ENCODE data around the gene RGS17.
"Not testable (repeated sequence)": the region's sequence is repeated elsewhere in the genome, so short reads cannot be mapped to it uniquely, and the experiment has no call there.

Gene RGS17

GRCh38 chr6:153145591-153145990 is 14.5 kb upstream of the RGS17 start:
- in situ Hi-C loops (cut with HindIII; ENCODE audit: low pct_unique_long_range_greater_than_20kb, low sequenced_read_pairs): no loop called here
- DNase-seq (ENCODE audit: low read depth in 1 of 2, low spot score in 1 of 2): no peak
- no peak for TF ChIP-seq JUND (IDR thresholded peaks at IDR 0.05; ENCODE audit: low read depth)

- in situ Hi-C loops (cut with HindIII; ENCODE audit: low pct_unique_long_range_greater_than_20kb, low sequenced_read_pairs): no loop called here
- no peak for TF ChIP-seq JUND (IDR thresholded peaks at IDR 0.05; ENCODE audit: low read depth)
- DNase-seq (ENCODE audit: low read depth in 1 of 2, low spot score in 1 of 2): no peak
Observed at GRCh38 chr6:153143200-153143599, 12.1 kb upstream of the RGS17 start.

- TF ChIP-seq JUND (IDR thresholded peaks at IDR 0.05; ENCODE audit: low read depth): no peak
- DNase-seq (ENCODE audit: low read depth in 1 of 2, low spot score in 1 of 2): no peak
- in situ Hi-C loops (cut with HindIII; ENCODE audit: low pct_unique_long_range_greater_than_20kb, low sequenced_read_pairs): no loop called here
Observed at GRCh38 chr6:153140299-153140698, 9.2 kb upstream of the RGS17 start.

- DNase-seq (ENCODE audit: low read depth in 1 of 2, low spot score in 1 of 2): no peak
- no peak for TF ChIP-seq JUND (IDR thresholded peaks at IDR 0.05; ENCODE audit: low read depth)
- in situ Hi-C loops (cut with HindIII; ENCODE audit: low pct_unique_long_range_greater_than_20kb, low sequenced_read_pairs): no loop called here
Observed at GRCh38 chr6:153138930-153139329, 7.8 kb upstream of the RGS17 start.

- TF ChIP-seq JUND (IDR thresholded peaks at IDR 0.05; ENCODE audit: low read depth): no peak
- DNase-seq (ENCODE audit: low read depth in 1 of 2, low spot score in 1 of 2): no peak
- in situ Hi-C loops (cut with HindIII; ENCODE audit: low pct_unique_long_range_greater_than_20kb, low sequenced_read_pairs): no loop called here
Observed at GRCh38 chr6:153135681-153136080, 4.6 kb upstream of the RGS17 start.

GRCh38 chr6:153133667-153134066 is 2.6 kb upstream of the RGS17 start:
- in situ Hi-C loops (cut with HindIII; ENCODE audit: low pct_unique_long_range_greater_than_20kb, low sequenced_read_pairs); DNase-seq (ENCODE audit: low read depth in 1 of 2, low spot score in 1 of 2): not testable (repeated sequence)

- no peak for DNase-seq (ENCODE audit: low read depth in 1 of 2, low spot score in 1 of 2)
- no peak for TF ChIP-seq JUND (IDR thresholded peaks at IDR 0.05; ENCODE audit: low read depth)
- in situ Hi-C loops (cut with HindIII; ENCODE audit: low pct_unique_long_range_greater_than_20kb, low sequenced_read_pairs): no loop called here
Observed at GRCh38 chr6:153130515-153131036, 506 bp downstream of the RGS17 start.

- in situ Hi-C loops (cut with HindIII; ENCODE audit: low pct_unique_long_range_greater_than_20kb, low sequenced_read_pairs): no loop called here
- no peak for DNase-seq (ENCODE audit: low read depth in 1 of 2, low spot score in 1 of 2)
- no peak for TF ChIP-seq JUND (IDR thresholded peaks at IDR 0.05; ENCODE audit: low read depth)
Observed at GRCh38 chr6:153129873-153130514, 1.1 kb downstream of the RGS17 start.

- TF ChIP-seq JUND (IDR thresholded peaks at IDR 0.05; ENCODE audit: low read depth): no peak
- DNase-seq (ENCODE audit: low read depth in 1 of 2, low spot score in 1 of 2): no peak
- in situ Hi-C loops (cut with HindIII; ENCODE audit: low pct_unique_long_range_greater_than_20kb, low sequenced_read_pairs): no loop called here
Observed at GRCh38 chr6:153126218-153126617, 4.9 kb downstream of the RGS17 start.

GRCh38 chr6:153125032-153125431 is 6.0 kb downstream of the RGS17 start:
- no peak for DNase-seq (ENCODE audit: low read depth in 1 of 2, low spot score in 1 of 2)
- no peak for TF ChIP-seq JUND (IDR thresholded peaks at IDR 0.05; ENCODE audit: low read depth)
- in situ Hi-C loops (cut with HindIII; ENCODE audit: low pct_unique_long_range_greater_than_20kb, low sequenced_read_pairs): no loop called here

GRCh38 chr6:153123801-153124200 is 7.3 kb downstream of the RGS17 start:
- in situ Hi-C loops (cut with HindIII; ENCODE audit: low pct_unique_long_range_greater_than_20kb, low sequenced_read_pairs): no loop called here
- no peak for TF ChIP-seq JUND (IDR thresholded peaks at IDR 0.05; ENCODE audit: low read depth)
- DNase-seq (ENCODE audit: low read depth in 1 of 2, low spot score in 1 of 2): no peak

- no peak for TF ChIP-seq JUND (IDR thresholded peaks at IDR 0.05; ENCODE audit: low read depth)
- in situ Hi-C loops (cut with HindIII; ENCODE audit: low pct_unique_long_range_greater_than_20kb, low sequenced_read_pairs): no loop called here
- no peak for DNase-seq (ENCODE audit: low read depth in 1 of 2, low spot score in 1 of 2)
Observed at GRCh38 chr6:153121311-153121710, 9.8 kb downstream of the RGS17 start.

- no peak for TF ChIP-seq JUND (IDR thresholded peaks at IDR 0.05; ENCODE audit: low read depth)
- no peak for DNase-seq (ENCODE audit: low read depth in 1 of 2, low spot score in 1 of 2)
- in situ Hi-C loops (cut with HindIII; ENCODE audit: low pct_unique_long_range_greater_than_20kb, low sequenced_read_pairs): no loop called here
Observed at GRCh38 chr6:153117986-153118879, 12.8 kb downstream of the RGS17 start.

GRCh38 chr6:153111082-153111481 is 20.0 kb downstream of the RGS17 start:
- in situ Hi-C loops (cut with HindIII; ENCODE audit: low pct_unique_long_range_greater_than_20kb, low sequenced_read_pairs); DNase-seq (ENCODE audit: low read depth in 1 of 2, low spot score in 1 of 2): not testable (repeated sequence)

GRCh38 chr6:153110612-153111011 is 20.5 kb downstream of the RGS17 start:
- in situ Hi-C loops (cut with HindIII; ENCODE audit: low pct_unique_long_range_greater_than_20kb, low sequenced_read_pairs): not testable (repeated sequence)

More at GRCh38 chr6:153110612-153111011, 20.5 kb downstream of the RGS17 start:
- DNase-seq (ENCODE audit: low read depth in 1 of 2, low spot score in 1 of 2): not testable (repeated sequence)

Data from T47D (cell line).